SU-DHL-6 (cell line): ENCODE measurements around the gene BCAS3.
A peak's percentile ranks its signal among the peaks of the same experiment; 100 is the strongest.

Experiments used
- H2AFZ ChIP-seq: fragments of 200-600 bp; sonication (generic); 2 replicates; pipeline ENCODE4 v1.6.1; 2014; ENCODE audit warnings: low read depth, mild to moderate bottlenecking, moderate library complexity, mixed read lengths, antibody characterized with exemption, low read length; ENCODE audit not compliant: severe bottlenecking
- H3F3A ChIP-seq: fragments of 200-600 bp; shearing (Covaris generic); 2 replicates; pipeline ENCODE4 v1.6.0; 2016; ENCODE audit warnings: antibody characterized with exemption, mild to moderate bottlenecking; ENCODE audit not compliant: insufficient read depth
- H3K27ac ChIP-seq: fragments of 200-600 bp; sonication (generic); 2 replicates; pipeline ENCODE4 v1.5.1; 2016; ENCODE audit warnings: low read depth, mild to moderate bottlenecking, low read length, moderate library complexity, mixed read lengths
- H3K27me3 ChIP-seq: fragments of 200-600 bp; sonication (generic), shearing (Covaris generic); 2 replicates; pipeline ENCODE4 v1.6.0; 2014; ENCODE audit warnings: mild to moderate bottlenecking, low read length
- H3K36me3 ChIP-seq: fragments of 200-600 bp; sonication (generic); 2 replicates; pipeline ENCODE4 v1.6.1; 2014; ENCODE audit warnings: mild to moderate bottlenecking, low read length, mixed read lengths
- H3K4me2 ChIP-seq: fragments of 300-600, 200-600 bp; shearing (Covaris generic), sonication (generic); 2 replicates; pipeline ENCODE4 v1.6.0; 2014; ENCODE audit warnings: low read length, low read depth, mild to moderate bottlenecking; ENCODE audit not compliant: poor library complexity, severe bottlenecking
- H3K4me3 ChIP-seq: fragments of 200-600 bp; sonication (generic); 2 replicates; pipeline ENCODE4 v1.5.1; 2014; ENCODE audit warnings: antibody characterized with exemption, low read length, mild to moderate bottlenecking, mixed read lengths; ENCODE audit not compliant: insufficient read depth, poor library complexity, severe bottlenecking
- H3K79me2 ChIP-seq: fragments of 200-600 bp; sonication (generic); 2 replicates; pipeline ENCODE4 v1.6.1; 2014; ENCODE audit warnings: mild to moderate bottlenecking, low read length, moderate library complexity; ENCODE audit not compliant: insufficient read depth
- H3K9ac ChIP-seq: fragments of 200-600 bp; sonication (generic); 2 replicates; pipeline ENCODE4 v1.7.0; 2014; ENCODE audit warnings: mild to moderate bottlenecking, low read length
- H3K9me2 ChIP-seq: fragments of 200-600 bp; sonication (generic); replicated peaks from 2 replicates; pipeline ENCODE4 v1.6.1; 2014; ENCODE audit warnings: low read length; ENCODE audit not compliant: insufficient read depth
- H3K9me3 ChIP-seq: fragments of 200-600 bp; sonication (generic); 2 replicates; pipeline ENCODE4 v1.6.1; 2014; ENCODE audit warnings: low read length, mixed read lengths; ENCODE audit not compliant: insufficient read depth
- H4K20me1 ChIP-seq: fragments of 200-600 bp; sonication (generic); 2 replicates; pipeline ENCODE4 v1.6.1; 2014; ENCODE audit warnings: low read depth, mild to moderate bottlenecking, antibody characterized with exemption, low read length, moderate library complexity, mixed read lengths
- CTCF ChIP-seq: fragments of 200-600 bp; sonication (generic); IDR thresholded peaks from one replicate; pipeline ENCODE4 v1.5.1; 2017; ENCODE audit warnings: antibody characterized with exemption, mild to moderate bottlenecking, low read length, moderate library complexity; ENCODE audit not compliant: insufficient read depth, poor library complexity, severe bottlenecking
- EZH2phosphoT487 ChIP-seq: fragments of 200-600 bp; sonication (generic), shearing (Covaris generic); conservative IDR thresholded peaks from 2 replicates; pipeline ENCODE4 v1.6.1; 2018; ENCODE audit warnings: mild to moderate bottlenecking, antibody characterized with exemption, low read length, moderate library complexity, mixed read lengths

The BCAS3 gene

GRCh38 chr17:61415374-61416210 is 737.9 kb downstream of the BCAS3 start:
- no peak overlapping the region for H2AFZ ChIP-seq
- no peaks in the 10 kb centered on the region for H3K9me2 ChIP-seq
- no peak overlapping the region for H3K9ac ChIP-seq
- no peak overlapping the region for H3K27ac ChIP-seq
- no peaks in the 10 kb centered on the region for H4K20me1 ChIP-seq
- no peak overlapping the region for H3K4me3 ChIP-seq
- H3F3A ChIP-seq = no peaks in the 10 kb centered on the region
- no peaks in the 10 kb centered on the region for H3K9me3 ChIP-seq
- no peaks in the 10 kb centered on the region for H3K36me3 ChIP-seq
- no peaks in the 10 kb centered on the region for H3K27me3 ChIP-seq
- no peak for TF ChIP-seq EZH2phosphoT487
- no peak overlapping the region for H3K4me2 ChIP-seq
- H3K79me2 ChIP-seq = no peaks in the 10 kb centered on the region

- no peak overlapping the region for H3K27ac ChIP-seq
- H3K36me3 ChIP-seq = no peaks in the 10 kb centered on the region
- H2AFZ ChIP-seq = no peak overlapping the region
- H3K4me2 ChIP-seq = no peak overlapping the region
- no peaks in the 10 kb centered on the region for H3K79me2 ChIP-seq
- no peaks in the 10 kb centered on the region for H3K27me3 ChIP-seq
- H4K20me1 ChIP-seq = no peaks in the 10 kb centered on the region
- H3K9me3 ChIP-seq = no peaks in the 10 kb centered on the region
- no peaks in the 10 kb centered on the region for H3F3A ChIP-seq
- no peaks in the 10 kb centered on the region for H3K9me2 ChIP-seq
- no peak overlapping the region for H3K4me3 ChIP-seq
- no peak for TF ChIP-seq CTCF
- TF ChIP-seq EZH2phosphoT487 = no peak
- H3K9ac ChIP-seq = no peak overlapping the region
Observed at GRCh38 chr17:61416211-61416539, 738.5 kb downstream of the BCAS3 start.

GRCh38 chr17:61416540-61417363 is 739.1 kb downstream of the BCAS3 start:
- Histone ChIP-seq H3K9me3 (no peaks in the 10 kb centered on the region), H4K20me1 (no peaks in the 10 kb centered on the region), H3F3A (no peaks in the 10 kb centered on the region), H2AFZ (no peak overlapping the region), H3K27ac (no peak overlapping the region), H3K79me2 (no peaks in the 10 kb centered on the region), H3K4me2 (no peak overlapping the region), H3K9me2 (no peaks in the 10 kb centered on the region), H3K27me3 (no peaks in the 10 kb centered on the region), H3K9ac (no peak overlapping the region), H3K36me3 (no peaks in the 10 kb centered on the region), H3K4me3 (no peak overlapping the region)
- TF ChIP-seq CTCF = peak; percentile 76
- no peak for TF ChIP-seq EZH2phosphoT487

- Histone ChIP-seq H2AFZ (no peak overlapping the region), H3K27ac (no peak overlapping the region), H3K79me2 (no peaks in the 10 kb centered on the region), H3F3A (no peaks in the 10 kb centered on the region), H4K20me1 (no peaks in the 10 kb centered on the region), H3K27me3 (no peaks in the 10 kb centered on the region), H3K9me2 (no peaks in the 10 kb centered on the region), H3K9me3 (no peaks in the 10 kb centered on the region), H3K9ac (no peak overlapping the region), H3K4me3 (no peak overlapping the region), H3K4me2 (no peak overlapping the region), H3K36me3 (no peaks in the 10 kb centered on the region)
- no peak for TF ChIP-seq CTCF
- TF ChIP-seq EZH2phosphoT487 = no peak
Observed at GRCh38 chr17:61418449-61418848, 740.8 kb downstream of the BCAS3 start.
